H1 (cell line): ENCODE data around the gene MLLT6. TPM values are rescaled to one million over a fixed set of nuclear protein-coding genes. Genes with fewer than 3 reads are reported as not detected.

Experiments used
- CTCF ChIA-PET: fragments of 300-600 bp; sonication (Branson Sonifier 250); formaldehyde crosslinking; loops from one replicate; lab custom pipeline; 2021; ENCODE audit not compliant: partially characterized antibody; lab: Charles Lee
- POLR2A ChIA-PET: fragments of 300-600 bp; sonication (Branson Sonifier 250); formaldehyde crosslinking; loops from one replicate; lab custom pipeline; 2021; ENCODE audit warnings: inconsistent platforms; ENCODE audit not compliant: partially characterized antibody; lab: Charles Lee
- DNase-seq, 2 experiments: peaks; one replicate each; pipeline versions ENCODE4 v3.0.0 to v3.0.0-alpha.2; 2010 to 2022; ENCODE audit warnings: low spot score in 2 of 2, low read depth in 1 of 2, mixed read lengths in 1 of 2
- FAIRE-seq: peaks from 2 replicates; lab custom pipeline; 2011; peaks lifted over from hg19 to GRCh38; lab: Jason Lieb, UNC
- H2AFZ ChIP-seq: 2 replicates; pipeline ENCODE4 v1.8.1; 2012; ENCODE audit warnings: low read length, inconsistent platforms
- H2AK5ac ChIP-seq: 2 replicates; pipeline ENCODE4 v1.6.1; 2013; ENCODE audit warnings: low read depth, low read length
- H2BK120ac ChIP-seq: replicated peaks from 2 replicates; pipeline ENCODE3; 2013; ENCODE audit warnings: low read depth, low read length, inconsistent platforms
- H2BK12ac ChIP-seq: 2 replicates; pipeline ENCODE4 v1.6.1; 2013; ENCODE audit warnings: low read depth, low read length
- H2BK15ac ChIP-seq: 2 replicates; pipeline ENCODE4 v1.6.1; 2013; ENCODE audit warnings: low read length
- H2BK20ac ChIP-seq: 2 replicates; pipeline ENCODE4 v1.6.1; 2013; ENCODE audit warnings: low read length
- H2BK5ac ChIP-seq: 2 replicates; pipeline ENCODE4 v1.6.1; 2013; ENCODE audit warnings: low read depth, low read length
- H3K14ac ChIP-seq: 2 replicates; pipeline ENCODE4 v1.6.1; 2013; ENCODE audit warnings: inconsistent platforms; ENCODE audit not compliant: insufficient read length
- H3K18ac ChIP-seq: 2 replicates; pipeline ENCODE4 v1.6.1; 2013; ENCODE audit warnings: low read length; ENCODE audit errors: extremely low read depth
- H3K23ac ChIP-seq: 2 replicates; pipeline ENCODE4 v1.6.1; 2013; ENCODE audit warnings: inconsistent platforms; ENCODE audit not compliant: insufficient read length
- H3K23me2 ChIP-seq: 2 replicates; pipeline ENCODE4 v1.6.1; 2013; ENCODE audit warnings: low read depth, low read length
- H3K27ac ChIP-seq: 2 replicates; pipeline ENCODE4 v1.6.1; 2011; ENCODE audit warnings: low read depth, low read length, inconsistent platforms
- H3K27me3 ChIP-seq, 4 experiments: replicated peaks in 1 of 4; 1 replicate in 1 of 4; 2 replicates in 3 of 4; pipeline versions ENCODE4 v1.6.1 to v1.8.1; 2011 to 2013; ENCODE audit warnings: low read length in 3 of 4, mild to moderate bottlenecking in 3 of 4, inconsistent platforms in 2 of 4, mixed read lengths in 2 of 4, moderate library complexity in 1 of 4; ENCODE audit not compliant: control insufficient read depth in 3 of 4, insufficient read depth in 3 of 4; ENCODE audit errors: extremely low read depth in 1 of 4
- H3K36me3 ChIP-seq, 4 experiments: 2 replicates each; pipeline versions ENCODE4 v1.6.1 to v1.8.1; 2011 to 2013; ENCODE audit warnings: mild to moderate bottlenecking in 4 of 4, low read length in 3 of 4, moderate library complexity in 2 of 4, control low read depth in 1 of 4, inconsistent platforms in 1 of 4; ENCODE audit not compliant: insufficient read depth in 4 of 4, control insufficient read depth in 2 of 4
- H3K4ac ChIP-seq: replicated peaks from 2 replicates; pipeline ENCODE3; 2013; ENCODE audit warnings: low read length, low read depth, mixed read lengths, inconsistent platforms; ENCODE audit not compliant: insufficient read length
- H3K4me1 ChIP-seq, 4 experiments: replicated peaks in 1 of 4; 1 replicate in 1 of 4; 2 replicates in 3 of 4; pipeline versions ENCODE4 v1.6.1 to v1.8.1; 2011 to 2013; ENCODE audit warnings: low read length in 3 of 4, inconsistent platforms in 2 of 4, mixed read lengths in 1 of 4; ENCODE audit not compliant: insufficient read depth in 4 of 4, control insufficient read depth in 3 of 4
- H3K4me2 ChIP-seq, 2 experiments: 2 replicates each; pipeline versions ENCODE4 v1.6.1 to v1.8.1; 2011 to 2013; ENCODE audit warnings: low read depth in 2 of 2, low read length in 2 of 2, control low read depth in 1 of 2, inconsistent platforms in 1 of 2, mild to moderate bottlenecking in 1 of 2; ENCODE audit not compliant: insufficient read depth in 1 of 2
- H3K4me3 ChIP-seq, 4 experiments: fragments of 200-600, 300-600 bp in 1 of 4; sonication (generic), shearing (Covaris generic), sonication (Bioruptor Twin) in 1 of 4; 2 replicates each; pipeline versions ENCODE4 v1.5.1 to v1.8.1; 2011 to 2016; ENCODE audit warnings: low read length in 4 of 4, low read depth in 3 of 4, control low read depth in 2 of 4, inconsistent platforms in 2 of 4, mild to moderate bottlenecking in 2 of 4, mixed read lengths in 1 of 4, moderate library complexity in 1 of 4; ENCODE audit not compliant: insufficient read depth in 2 of 4; ENCODE audit errors: extremely low read depth in 1 of 4
- H3K56ac ChIP-seq: replicated peaks from 2 replicates; pipeline ENCODE3; 2013; ENCODE audit warnings: low read depth, mild to moderate bottlenecking, mixed read lengths, low read length, inconsistent platforms; ENCODE audit not compliant: insufficient read length
- H3K79me1 ChIP-seq: 2 replicates; pipeline ENCODE4 v1.6.1; 2013; ENCODE audit warnings: low read depth, low read length, control low read depth
- H3K79me2 ChIP-seq, 2 experiments: 2 replicates each; pipeline versions ENCODE4 v1.6.1 to v1.8.1; 2012 to 2013; ENCODE audit warnings: low read length in 2 of 2, mild to moderate bottlenecking in 2 of 2, inconsistent platforms in 1 of 2; ENCODE audit not compliant: insufficient read depth in 2 of 2, control insufficient read depth in 1 of 2
- H3K9ac ChIP-seq, 4 experiments: replicated peaks in 1 of 4; 1 replicate in 1 of 4; 2 replicates in 3 of 4; pipeline versions ENCODE4 v1.6.1 to v1.8.1; 2011 to 2013; ENCODE audit warnings: low read depth in 3 of 4, low read length in 3 of 4, control low read depth in 2 of 4, mild to moderate bottlenecking in 2 of 4, moderate library complexity in 2 of 4, inconsistent platforms in 1 of 4; ENCODE audit errors: extremely low read depth in 1 of 4
- H3K9me3 ChIP-seq, 2 experiments: 2 replicates each; pipeline versions ENCODE4 v1.6.1 to v1.8.1; 2012 to 2013; ENCODE audit warnings: mild to moderate bottlenecking in 2 of 2, moderate library complexity in 2 of 2, control low read depth in 1 of 2, inconsistent platforms in 1 of 2, low read depth in 1 of 2, low read length in 1 of 2, mixed read lengths in 1 of 2; ENCODE audit not compliant: insufficient read depth in 2 of 2
- H4K20me1 ChIP-seq, 2 experiments: replicated peaks in 1 of 2; 2 replicates each; pipeline versions ENCODE3 to v1.8.1; 2011 to 2013; ENCODE audit warnings: inconsistent platforms in 2 of 2, low read length in 2 of 2, mild to moderate bottlenecking in 1 of 2; ENCODE audit not compliant: insufficient read depth in 2 of 2, control insufficient read depth in 1 of 2
- H4K5ac ChIP-seq: 2 replicates; pipeline ENCODE4 v1.6.1; 2013; ENCODE audit warnings: low read length, low read depth, mixed read lengths, inconsistent platforms; ENCODE audit not compliant: insufficient read length
- H4K8ac ChIP-seq: 2 replicates; pipeline ENCODE4 v1.8.0; 2013; ENCODE audit warnings: mild to moderate bottlenecking, moderate library complexity, low read length, inconsistent platforms; ENCODE audit not compliant: insufficient read depth; ENCODE audit errors: extremely low read depth
- H4K91ac ChIP-seq: replicated peaks from 2 replicates; pipeline ENCODE3; 2013; ENCODE audit warnings: low read length, mixed read lengths, inconsistent platforms; ENCODE audit not compliant: insufficient read length
- CBX5 ChIP-seq: fragments of 300-800, 300-1000 bp; sonication (generic); IDR thresholded peaks from 2 replicates; pipeline ENCODE4 v1.7.1; 2016; ENCODE audit warnings: antibody characterized with exemption, low read length, low read depth
- CBX8 ChIP-seq: fragments of 300-800, 300-1000 bp; sonication (generic); IDR thresholded peaks from 2 replicates; pipeline ENCODE4 v1.7.1; 2016; ENCODE audit warnings: low read depth, low read length, borderline replicate concordance
- CHD2 ChIP-seq: IDR thresholded peaks from 2 replicates; pipeline ENCODE4 v1.6.1; 2012; ENCODE audit warnings: low read length, improper control_type of control experiment
- EP300 ChIP-seq, 2 experiments: IDR thresholded peaks; 1 replicate in 1 of 2; 2 replicates in 1 of 2; pipeline ENCODE4 v1.6.1; 2011 to 2012; ENCODE audit warnings: low read depth in 2 of 2, low read length in 2 of 2, mild to moderate bottlenecking in 2 of 2, borderline replicate concordance in 1 of 2, inconsistent platforms in 1 of 2, moderate library complexity in 1 of 2
- KDM1A ChIP-seq: fragments of 200-600, 300-600 bp; sonication (generic); IDR thresholded peaks from 2 replicates; pipeline ENCODE4 v1.7.1; 2016; ENCODE audit warnings: mild to moderate bottlenecking, low read length, borderline replicate concordance
- NRF1 ChIP-seq: IDR thresholded peaks from 2 replicates; pipeline ENCODE4 v1.6.1; 2011; ENCODE audit warnings: mild to moderate bottlenecking, low read depth, low read length, improper control_type of control experiment
- POU5F1 ChIP-seq: IDR thresholded peaks from 2 replicates; pipeline ENCODE4 v1.6.1; 2011; ENCODE audit warnings: low read depth, mild to moderate bottlenecking, low read length, moderate library complexity
- RAD21 ChIP-seq, 2 experiments: IDR thresholded peaks in 1 of 2; conservative IDR thresholded peaks in 1 of 2; 2 replicates each; pipeline ENCODE4 v1.6.1; 2011; ENCODE audit warnings: low read depth in 2 of 2, low read length in 2 of 2, improper control_type of control experiment in 1 of 2, inconsistent platforms in 1 of 2, mild to moderate bottlenecking in 1 of 2, moderate library complexity in 1 of 2
- SRF ChIP-seq: IDR thresholded peaks from 2 replicates; pipeline ENCODE4 v1.6.1; 2011; ENCODE audit warnings: mild to moderate bottlenecking, low read depth, low read length, moderate library complexity
- TAF1 ChIP-seq: IDR thresholded peaks from 2 replicates; pipeline ENCODE4 v1.6.1; 2011; ENCODE audit warnings: mild to moderate bottlenecking, low read depth, low read length
- WGBS, 2 experiments: shearing (Covaris generic) in 1 of 2; methylation state at CpG; one replicate each; pipeline versions ENCODE4 v1.1.6 to v1.1.7; 2013 to 2015; ENCODE audit warnings: low lambda C conversion rate in 2 of 2, mixed read lengths in 2 of 2, inconsistent platforms in 1 of 2, low coverage in 1 of 2, missing lambda C conversion rate in 1 of 2; ENCODE audit not compliant: insufficient replicate concordance in 2 of 2, insufficient coverage in 1 of 2, insufficient read length in 1 of 2; ENCODE audit errors: extremely low coverage in 1 of 2, missing lambda C conversion rate in 1 of 2; 5-methylcytosine and 5-hydroxymethylcytosine counted together
- polyA plus RNA-seq, 7 experiments: library from polyadenylated mRNA; depleted of rRNA in 3 of 7; stranded (reverse) in 5 of 7; unstranded in 2 of 7; fragments of >200 nt in 5 of 7; fragments of 200-250 nt in 2 of 7; gene quantifications; 1 replicate in 5 of 7; 2 replicates in 1 of 7; 4 replicates in 1 of 7; pipeline versions ENCODE4 v1.2.1 to v1.2.3, GENCODE V29; 2011 to 2013; ENCODE audit warnings: missing spikeins in 2 of 7, mixed read lengths in 2 of 7
- total RNA-seq: library from RNA; stranded (reverse); fragmentation: NEBNext Ultra II Directional; extraction: Animal tissue kit (Norgen Biotek cat#: 25700); gene quantifications from 2 replicates; pipeline ENCODE4 v1.2.1, GENCODE V29; 2021
- TF ChIP-seq, protein P1 (sequence below): IDR thresholded peaks from 2 replicates; pipeline ENCODE4 v1.6.1; 2011; ENCODE audit warnings: low read depth, mild to moderate bottlenecking, low read length; ENCODE audit not compliant: insufficient read depth

The MLLT6 gene
- total and polyA plus RNA-seq, 2 of the 8 experiments (the other 6 are each of a cell fraction or from before 2014, with no cell fraction given), result 6.5 to 8.0 TPM

GRCh38 chr17:38739305-38739704, 34.2 kb downstream of the MLLT6 start:
- Histone ChIP-seq H3K4me3 (no peak overlapping the region), H3K9ac (no peak overlapping the region), H4K20me1 (peaks cover 34 to 56% of the 10 kb centered on the region in 2 experiments), H3K79me1 (peaks cover 26% of the 10 kb centered on the region), H3K23me2 (no peaks in the 10 kb centered on the region), H3K23ac (no peak overlapping the region), H2BK15ac (no peak overlapping the region), H3K4ac (no peak overlapping the region), H3K4me1 (peaks cover 0 to 24% (median 12%) of the 10 kb centered on the region in 4 experiments; a peak in 6 of 7 replicates), H3K9me3 (no peaks in the 10 kb centered on the region), H3K4me2 (no peak overlapping the region), H4K91ac (no peak overlapping the region), H3K27ac (no peak overlapping the region), H3K27me3 (no peaks in the 10 kb centered on the region), H3K79me2 (peaks cover 19 to 52% of the 10 kb centered on the region in 2 experiments), H3K56ac (no peak overlapping the region), H3K36me3 (peaks cover 2 to 30% (median 17%) of the 10 kb centered on the region in 4 experiments; a peak in 7 of 8 replicates), H2BK5ac (peak overlapping the region; percentile 24; the same call in 1 of the 2 replicates), H3K14ac (no peak overlapping the region), H2AFZ (no peak overlapping the region), H2BK120ac (no peak overlapping the region), H4K5ac (no peak overlapping the region), H2AK5ac (no peak overlapping the region), H2BK12ac (no peak overlapping the region), H3K18ac (no peak overlapping the region), H2BK20ac (no peak overlapping the region), H4K8ac (no peak overlapping the region)
- FAIRE-seq, result no peak
- DNase-seq, result no peak
- 95% methylated on average over 14 of the region's 14 CpGs; no CpG with 5 or more reads in 1 of the 2 experiments for whole genome bisulfite sequencing, 2 experiments
- ChIA-PET CTCF (interaction anchor here (1.0 kb wide), 2 partner anchors 12 to 32 kb away, joined by 3 to 4 read pairs; no protein-coding TSS in a partner anchor), POLR2A (no interaction called here)
- TF ChIP-seq NRF1 (no peak), KDM1A (no peak), TAF1 (no peak), EP300 (IDR thresholded peaks at IDR 0.05; ENCODE audit: borderline replicate concordance in 1 of 2, low read depth in 2 of 2, low read length in 2 of 2) (no peak), CBX8 (no peak), SRF (no peak), CBX5 (no peak), CHD2 (no peak), RAD21 (IDR thresholded peaks at IDR 0.05 in 1 of 2, conservative IDR thresholded peaks at IDR 0.05 in 1 of 2; ENCODE audit: low read depth in 2 of 2, low read length in 2 of 2) (no peak), POU5F1 (no peak)
- TF ChIP-seq, protein P1, sequence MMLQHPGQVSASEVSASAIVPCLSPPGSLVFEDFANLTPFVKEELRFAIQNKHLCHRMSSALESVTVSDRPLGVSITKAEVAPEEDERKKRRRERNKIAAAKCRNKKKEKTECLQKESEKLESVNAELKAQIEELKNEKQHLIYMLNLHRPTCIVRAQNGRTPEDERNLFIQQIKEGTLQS, result no peak
